Stimulated activated CD4-positive, alpha-beta T cell treated with anti-CD3 and anti-CD28 coated beads, Interleukin-15, amount 100 ng/mL, for 1 hour (primary cell): ENCODE data around the gene SERPINB1.
A peak's percentile ranks its signal among the peaks of the same experiment; 100 is the strongest.

Experiments
- DNase-seq, 2 donors: peaks; one replicate each; pipeline ENCODE4 v3.0.0-alpha.2; 2020; ENCODE audit warnings: low read depth in 1 of 2, low spot score in 1 of 2

SERPINB1 gene

GRCh38 chr6:2850538-2851113, 9.0 kb upstream of the SERPINB1 start:
- no peak for DNase-seq

- DNase-seq: peak; percentile 26 to 40
Measured at GRCh38 chr6:2848851-2849250, 7.2 kb upstream of the SERPINB1 start.

GRCh38 chr6:2845880-2846208, 4.2 kb upstream of the SERPINB1 start:
- DNase-seq: no peak

- no peak for DNase-seq
Measured at GRCh38 chr6:2844008-2844407, 2.3 kb upstream of the SERPINB1 start.

- no peak for DNase-seq
Measured at GRCh38 chr6:2843138-2843740, 1.6 kb upstream of the SERPINB1 start.

GRCh38 chr6:2842139-2842552, 483 bp upstream of the SERPINB1 start:
- no peak for DNase-seq

- DNase-seq: no peak
Measured at GRCh38 chr6:2840749-2841061, 958 bp downstream of the SERPINB1 start.

GRCh38 chr6:2839982-2840748, 1.5 kb downstream of the SERPINB1 start:
- DNase-seq: no peak

GRCh38 chr6:2839195-2839981, 2.3 kb downstream of the SERPINB1 start:
- no peak for DNase-seq

GRCh38 chr6:2838251-2838650, 3.4 kb downstream of the SERPINB1 start:
- DNase-seq: no peak

GRCh38 chr6:2834262-2834661, 7.4 kb downstream of the SERPINB1 start:
- DNase-seq: no peak

GRCh38 chr6:2831392-2831791, 10.3 kb downstream of the SERPINB1 start:
- no peak for DNase-seq

GRCh38 chr6:2830183-2830582, 11.5 kb downstream of the SERPINB1 start:
- no peak for DNase-seq

- DNase-seq: no peak
Measured at GRCh38 chr6:2829253-2829652, 12.4 kb downstream of the SERPINB1 start.

GRCh38 chr6:2828629-2829028, 13.0 kb downstream of the SERPINB1 start:
- DNase-seq: no peak

GRCh38 chr6:2827142-2827541, 14.5 kb downstream of the SERPINB1 start:
- no peak for DNase-seq

- DNase-seq: no peak
Measured at GRCh38 chr6:2826131-2826530, 15.5 kb downstream of the SERPINB1 start.

- DNase-seq: no peak
Measured at GRCh38 chr6:2823104-2823850, 18.4 kb downstream of the SERPINB1 start.

- no peak for DNase-seq
Measured at GRCh38 chr6:2821554-2821953, 20.1 kb downstream of the SERPINB1 start.

- no peak for DNase-seq
Measured at GRCh38 chr6:2820415-2820814, 21.2 kb downstream of the SERPINB1 start.

GRCh38 chr6:2819978-2820377, 21.7 kb downstream of the SERPINB1 start:
- no peak for DNase-seq
